GM12892 (cell line): ENCODE measurements around the gene CHMP1A.
A peak's percentile ranks its signal among the peaks of the same experiment; 100 is the strongest.
"Not testable (repeated sequence)": the region's sequence is repeated elsewhere in the genome, so short reads cannot be mapped to it uniquely, and the experiment has no call there.

Source experiments
- DNase-seq: peaks from one replicate; pipeline ENCODE4 v3.0.0; 2011; ENCODE audit not compliant: insufficient read length
- FAIRE-seq: peaks from 2 replicates; lab custom pipeline; 2011; peaks lifted over from hg19 to GRCh38; lab: Jason Lieb, UNC
- POLR2A ChIP-seq: IDR thresholded peaks from 2 replicates; pipeline ENCODE4 v1.6.1; 2011; ENCODE audit warnings: low read depth, low read length, control low read depth
- POLR2AphosphoS5 ChIP-seq: IDR thresholded peaks from 2 replicates; pipeline ENCODE4 v1.6.1; 2011; ENCODE audit warnings: low read depth, low read length, control low read depth
- TAF1 ChIP-seq: IDR thresholded peaks from 2 replicates; pipeline ENCODE4 v1.6.1; 2011; ENCODE audit warnings: low read depth, mild to moderate bottlenecking, control low read depth, low read length, borderline replicate concordance

CHMP1A gene

DNA sequence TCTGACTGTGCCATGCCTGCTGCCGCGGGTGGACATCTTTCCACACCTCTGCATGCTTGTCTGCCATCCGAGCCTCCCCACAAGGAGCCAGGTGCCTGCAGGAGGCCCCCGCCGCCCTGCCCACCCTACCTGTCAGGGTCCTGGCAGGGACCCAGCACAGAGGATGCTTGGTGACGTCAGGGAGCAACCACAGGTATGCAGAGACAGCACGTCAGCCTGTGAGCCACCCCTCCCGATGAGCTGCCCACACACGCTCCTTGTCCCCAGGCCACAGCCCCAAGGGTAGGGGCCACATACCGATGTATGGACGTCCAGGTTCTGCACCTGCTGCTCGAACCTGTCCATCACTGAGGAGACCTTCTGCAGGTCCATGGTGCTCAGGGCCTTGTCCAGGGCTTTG, 10.6 kb downstream of the CHMP1A start:
- no peak for DNase-seq
- TF ChIP-seq TAF1: no peak
- no peak for TF ChIP-seq POLR2AphosphoS5
- TF ChIP-seq POLR2A: no peak
- FAIRE-seq: no peak

DNA sequence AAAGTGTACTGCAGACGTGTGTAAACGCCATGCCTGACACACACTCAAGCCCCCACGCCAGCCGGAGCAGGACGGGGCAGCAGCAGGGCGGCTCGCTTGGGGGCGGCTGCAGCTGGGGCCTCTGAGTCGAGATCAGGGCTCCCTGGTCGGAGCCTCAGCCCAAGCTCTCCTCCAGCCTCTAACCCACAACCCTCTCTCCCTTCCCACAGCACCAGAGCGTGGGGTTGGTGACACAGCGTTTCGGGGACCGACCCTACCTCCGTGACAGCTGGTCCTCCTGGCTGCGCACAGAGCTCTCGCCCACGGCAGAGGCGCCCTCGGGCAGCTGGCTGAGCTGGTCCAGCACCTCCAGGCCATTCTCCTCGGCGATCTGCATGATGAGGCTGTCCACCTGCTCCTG, 11.2 kb downstream of the CHMP1A start:
- FAIRE-seq (no peak), DNase-seq (no peak)
- TF ChIP-seq POLR2A (no peak), POLR2AphosphoS5 (no peak), TAF1 (no peak)

DNA sequence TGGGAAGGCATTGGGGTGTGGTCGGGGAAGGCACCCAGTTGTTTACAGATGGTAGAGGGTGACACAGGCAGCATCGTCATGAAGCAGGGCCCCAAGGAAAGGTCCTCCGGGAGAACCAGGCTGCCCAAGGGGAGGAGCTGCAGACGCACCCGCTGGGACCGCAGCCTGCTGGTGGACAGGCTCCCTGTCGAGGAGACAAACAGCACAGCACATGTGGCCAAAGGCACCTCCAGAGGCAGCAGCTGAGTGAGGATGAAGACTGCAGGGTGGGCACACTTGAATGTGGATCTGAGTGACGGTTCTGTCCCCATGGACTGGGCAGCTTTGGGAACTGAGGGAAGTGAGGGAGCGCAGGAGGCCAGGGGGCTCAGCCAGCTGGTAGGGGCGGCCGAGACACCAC, 12.4 kb downstream of the CHMP1A start:
- DNase-seq (no peak), FAIRE-seq (no peak)
- no peak for TF ChIP-seq TAF1
- no peak for TF ChIP-seq POLR2AphosphoS5
- no peak for TF ChIP-seq POLR2A

DNA sequence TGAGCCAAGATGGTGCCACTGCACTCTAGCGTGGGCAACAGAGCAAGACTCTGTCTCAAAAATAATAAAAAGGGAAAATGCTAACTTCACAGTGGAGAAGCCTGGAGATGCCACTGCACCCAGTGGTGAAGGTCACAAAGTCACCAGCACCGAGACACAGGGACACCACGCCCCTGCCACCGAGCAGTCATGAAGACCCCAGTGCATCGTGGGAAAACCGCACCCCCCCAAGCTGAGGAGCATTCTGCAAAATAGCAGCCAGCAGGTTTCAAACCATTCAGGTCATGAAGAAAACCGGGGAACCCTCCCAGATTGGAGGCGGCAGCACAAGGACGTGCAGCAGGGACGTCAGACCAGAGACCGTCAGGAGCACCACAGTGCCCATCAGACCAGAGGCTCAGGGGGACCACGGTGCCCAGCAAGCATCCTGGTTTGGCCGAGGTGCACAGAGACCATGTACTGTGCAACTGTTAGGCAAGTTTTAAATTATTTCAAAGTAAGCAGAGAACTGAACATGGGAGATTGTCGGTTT, 13.7 kb downstream of the CHMP1A start:
- no peak for FAIRE-seq
- TF ChIP-seq TAF1: no peak
- TF ChIP-seq POLR2A: no peak
- TF ChIP-seq POLR2AphosphoS5: no peak; the same call in 1 of the 2 replicates
- DNase-seq: no peak

DNA sequence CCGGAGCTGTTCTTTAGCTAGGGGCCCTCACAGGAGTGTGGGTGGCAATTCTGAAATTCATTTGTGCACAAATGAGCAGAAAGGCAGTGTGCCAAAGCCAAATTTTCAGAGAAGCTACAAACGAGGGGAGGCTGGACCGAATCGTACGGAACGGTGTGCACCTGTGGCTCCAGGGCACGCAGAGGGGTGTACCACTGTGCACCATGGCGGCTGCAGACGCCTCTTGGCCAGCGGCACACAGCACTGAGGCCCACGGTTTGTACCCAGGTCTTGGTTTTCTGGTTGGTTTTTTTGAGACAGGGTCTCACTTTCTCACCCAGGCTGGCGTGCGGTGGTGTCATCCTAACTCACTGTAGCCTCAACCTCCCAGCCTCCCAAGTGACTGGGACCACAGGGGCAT, 14.9 kb downstream of the CHMP1A start:
- FAIRE-seq (no peak), DNase-seq (no peak)
- TF ChIP-seq POLR2AphosphoS5 (peak; percentile 17; the same call in 1 of the 2 replicates), TAF1 (no peak)

DNA sequence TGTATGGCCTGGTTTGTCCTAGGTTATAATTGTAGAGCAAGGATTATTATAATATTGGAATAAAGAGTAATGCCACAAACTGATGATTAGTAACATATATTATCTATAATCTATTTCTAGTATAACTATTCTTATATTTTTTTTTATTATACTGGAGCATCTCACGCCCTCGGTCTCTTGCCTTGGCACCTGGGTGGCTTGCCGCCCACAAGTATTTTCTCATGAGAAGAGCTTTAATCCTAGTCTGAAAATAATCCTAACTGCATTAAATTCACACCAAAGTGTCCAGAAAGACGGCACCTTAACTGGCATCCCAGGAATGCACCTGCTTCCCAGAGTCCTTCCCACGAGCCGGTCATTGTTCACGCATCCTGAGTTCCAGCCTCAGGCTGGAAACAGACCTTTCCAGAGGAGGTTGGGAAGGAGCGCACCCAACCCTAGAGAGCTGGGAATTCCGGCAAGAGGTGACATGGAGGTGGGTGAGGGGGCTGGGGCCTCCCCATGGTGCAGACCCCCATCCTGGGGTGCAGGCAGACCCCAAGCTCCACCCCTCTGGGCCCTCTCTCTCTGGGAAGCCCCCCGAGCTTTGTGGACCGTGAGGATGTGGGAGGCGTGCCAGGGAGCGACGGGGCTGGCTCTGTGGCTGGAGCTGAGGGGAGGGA, 15.9 kb downstream of the CHMP1A start:
- TF ChIP-seq POLR2AphosphoS5 (no peak), TAF1 (no peak), POLR2A (no peak)
- FAIRE-seq (no peak), DNase-seq (no peak)

DNA sequence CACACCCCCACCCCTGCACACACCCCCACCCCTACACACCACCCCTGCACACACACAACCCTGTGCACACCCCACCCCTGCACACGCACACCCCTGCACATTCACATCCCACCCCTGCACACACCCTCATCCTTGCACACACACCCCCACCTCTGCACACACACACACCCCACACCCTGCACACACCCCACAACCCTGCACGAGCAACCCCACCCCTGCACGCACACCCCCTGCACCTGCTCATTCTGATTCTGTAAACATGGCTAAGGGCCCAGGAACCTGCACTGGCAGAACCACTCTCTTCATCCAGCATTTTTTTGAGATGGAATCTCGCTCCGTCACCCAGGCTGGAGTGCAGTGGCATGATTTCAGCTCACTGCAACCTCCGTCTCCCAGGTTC, 18.1 kb downstream of the CHMP1A start:
- DNase-seq (no peak), FAIRE-seq (no peak)
- TF ChIP-seq POLR2A (no peak), POLR2AphosphoS5 (no peak)

DNA sequence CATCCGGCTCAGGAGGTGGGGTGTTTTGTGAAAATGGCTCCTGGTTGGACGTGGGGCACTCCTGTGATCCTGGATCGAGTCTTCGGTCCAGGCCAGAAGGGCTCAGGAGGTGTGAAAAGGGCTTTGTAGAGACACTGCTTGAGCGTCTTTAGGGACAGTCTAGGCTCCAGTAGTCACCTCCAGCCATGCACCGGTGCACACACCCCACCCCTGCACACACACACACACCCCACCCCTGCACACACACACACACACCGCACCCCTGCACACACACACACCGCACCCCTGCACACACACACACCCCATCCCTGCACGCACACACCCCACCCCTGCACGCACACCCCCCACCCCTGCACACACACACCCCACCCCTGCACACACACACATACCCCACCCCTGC, 19.1 kb downstream of the CHMP1A start:
- TF ChIP-seq POLR2A (no peak), POLR2AphosphoS5 (no peak), TAF1 (no peak)
- FAIRE-seq (no peak), DNase-seq (no peak)

DNA sequence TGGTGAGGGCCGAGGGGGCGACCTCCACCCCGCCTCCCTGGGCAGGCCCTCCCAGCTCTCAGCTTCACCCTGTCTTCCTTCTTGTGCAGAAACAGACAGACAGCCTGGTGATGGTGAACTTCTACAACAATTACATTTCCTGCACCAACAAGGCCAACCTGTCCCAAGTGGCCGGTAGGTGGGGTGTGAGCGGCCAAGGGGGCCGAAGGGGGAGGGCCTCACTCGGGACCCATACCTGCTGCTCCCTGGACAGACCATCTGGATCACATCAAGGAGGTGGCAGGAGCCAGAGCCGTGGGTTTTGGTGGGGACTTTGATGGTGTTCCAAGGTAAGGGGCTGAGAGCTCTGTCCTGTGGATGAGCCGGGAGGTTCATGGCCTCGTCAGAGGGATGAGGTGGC, 20.1 kb downstream of the CHMP1A start:
- DNase-seq (no peak), FAIRE-seq (no peak)
- TF ChIP-seq TAF1 (no peak), POLR2AphosphoS5 (no peak), POLR2A (no peak)

DNA sequence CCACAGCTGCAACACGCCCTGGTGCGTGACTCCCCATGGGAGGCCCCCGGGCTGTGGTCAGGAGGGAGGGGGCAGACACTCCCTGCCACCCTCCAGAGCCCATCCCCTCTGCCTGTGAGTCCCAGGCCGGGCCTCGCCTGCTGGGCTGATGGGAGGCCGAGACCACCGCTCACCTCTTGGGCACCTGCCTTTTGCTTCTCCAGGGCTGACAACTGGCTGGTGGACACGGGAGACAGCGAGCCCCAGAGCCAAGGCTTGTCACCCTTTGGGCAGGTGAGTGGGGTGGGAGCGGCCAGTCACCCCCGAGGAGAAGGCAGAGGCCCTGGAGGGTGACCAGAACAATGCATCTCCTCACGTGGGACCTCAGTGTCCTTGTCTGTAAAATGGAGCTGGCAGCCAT, 20.8 kb downstream of the CHMP1A start:
- DNase-seq (no peak), FAIRE-seq (no peak)
- TF ChIP-seq TAF1 (no peak), POLR2A (no peak), POLR2AphosphoS5 (no peak)

DNA sequence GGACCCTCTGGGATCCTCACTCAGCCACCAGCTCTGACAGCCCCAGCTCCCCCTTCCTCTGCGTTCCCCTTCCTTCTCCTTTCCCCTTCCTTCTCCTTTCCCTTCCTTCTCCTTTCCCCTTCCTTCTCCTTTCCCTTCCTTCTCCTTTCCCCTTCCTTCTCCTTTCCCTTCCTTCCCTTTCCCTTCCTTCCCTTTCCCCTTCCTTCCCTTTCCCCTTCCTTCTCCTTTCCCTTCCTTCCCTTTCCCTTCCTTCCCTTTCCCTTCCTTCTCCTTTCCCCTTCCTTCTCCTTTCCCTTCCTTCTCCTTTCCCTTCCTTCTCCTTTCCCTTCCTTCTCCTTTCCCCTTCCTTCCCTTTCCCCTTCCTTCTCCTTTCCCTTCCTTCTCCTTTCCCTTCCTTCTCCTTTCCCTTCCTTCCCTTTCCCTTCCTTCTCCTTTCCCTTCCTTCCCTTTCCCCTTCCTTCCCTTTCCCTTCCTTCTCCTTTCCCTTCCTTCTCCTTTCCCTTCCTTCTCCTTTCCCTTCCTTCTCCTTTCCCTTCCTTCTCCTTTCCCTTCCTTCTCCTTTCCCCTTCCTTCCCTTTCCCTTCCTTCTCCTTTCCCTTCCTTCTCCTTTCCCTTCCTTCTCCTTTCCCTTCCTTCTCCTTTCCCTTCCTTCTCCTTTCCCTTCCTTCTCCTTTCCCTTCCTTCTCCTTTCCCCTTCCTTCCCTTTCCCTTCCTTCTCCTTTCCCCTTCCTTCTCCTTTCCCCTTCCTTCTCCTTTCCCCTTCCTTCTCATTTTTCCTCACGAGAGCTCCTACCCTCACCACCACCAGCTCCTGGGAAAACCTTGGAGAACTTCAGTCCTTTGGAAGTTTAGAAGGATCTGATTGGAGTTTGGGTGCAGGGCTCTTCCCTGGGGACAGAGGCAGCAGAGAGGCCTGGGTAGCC, 22.8 kb downstream of the CHMP1A start:
- DNase-seq, FAIRE-seq: not testable (repeated sequence)

DNA sequence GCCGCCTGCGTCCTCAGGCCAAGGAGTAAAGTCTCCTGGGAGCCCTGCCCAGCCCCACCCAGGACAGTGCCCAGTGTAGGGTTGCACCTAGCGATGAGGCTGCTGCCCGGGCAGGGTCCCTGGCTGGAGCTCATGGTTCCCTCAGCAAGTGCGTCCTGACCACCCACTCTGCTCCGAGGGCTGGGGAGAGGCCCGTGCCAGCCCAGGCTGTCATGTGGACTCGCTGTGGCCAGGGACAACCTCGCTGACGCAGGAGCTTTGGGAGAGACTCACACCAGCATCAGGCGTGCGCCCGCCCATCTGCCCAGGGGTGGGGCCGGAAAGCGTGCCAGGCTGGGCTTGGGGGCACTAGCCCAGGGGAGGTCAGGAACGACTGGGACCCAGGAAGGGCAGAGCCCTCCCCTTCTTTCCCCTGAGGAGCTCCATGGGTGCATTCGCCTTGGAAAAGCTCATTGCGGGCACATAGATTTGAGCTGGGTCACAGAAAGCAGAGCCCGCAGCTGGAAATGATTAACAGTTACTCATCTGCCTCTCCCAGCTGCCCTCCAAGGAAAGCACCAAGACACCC, 24.4 kb downstream of the CHMP1A start:
- TF ChIP-seq POLR2A (no peak), POLR2AphosphoS5 (no peak), TAF1 (no peak)
- FAIRE-seq (no peak), DNase-seq (no peak)
